Osteoblast (primary cell): ENCODE measurements around the gene LGR6. TPM values are rescaled to one million over a fixed set of nuclear protein-coding genes. Genes with fewer than 3 reads are reported as not detected.

Experiments
- DNase-seq: peaks from one replicate; pipeline ENCODE4 v3.0.0; 2011; ENCODE audit warnings: low spot score, mixed read lengths; ENCODE audit not compliant: insufficient read length; ENCODE audit errors: missing footprints
- H2AFZ ChIP-seq: 2 replicates; pipeline ENCODE4 v1.6.0; 2011; ENCODE audit warnings: mild to moderate bottlenecking, low read length
- H3K27ac ChIP-seq: 2 replicates; pipeline ENCODE4 v1.5.1; 2011; ENCODE audit warnings: mild to moderate bottlenecking, low read depth, low read length, moderate library complexity
- H3K27me3 ChIP-seq: 2 replicates; pipeline ENCODE4 v1.6.0; 2012; ENCODE audit warnings: mild to moderate bottlenecking, control low read depth, inconsistent platforms, low read length, moderate library complexity; ENCODE audit not compliant: insufficient read depth
- H3K36me3 ChIP-seq: 2 replicates; pipeline ENCODE4 v1.5.1; 2011; ENCODE audit warnings: mild to moderate bottlenecking, low read length, control low read depth, moderate library complexity; ENCODE audit not compliant: insufficient read depth
- H3K4me1 ChIP-seq: 2 replicates; pipeline ENCODE4 v1.5.1; 2011; ENCODE audit warnings: mild to moderate bottlenecking, low read length, control low read depth, moderate library complexity; ENCODE audit not compliant: insufficient read depth
- H3K4me2 ChIP-seq: 2 replicates; pipeline ENCODE4 v1.6.0; 2011; ENCODE audit warnings: mild to moderate bottlenecking, low read length; ENCODE audit not compliant: insufficient read depth
- H3K4me3 ChIP-seq: fragments of 200-600 bp; sonication (generic); 3 replicates; pipeline ENCODE4 v1.5.1; 2012; ENCODE audit warnings: mild to moderate bottlenecking, low read length, inconsistent platforms; ENCODE audit not compliant: insufficient read depth
- H3K79me2 ChIP-seq: 2 replicates; pipeline ENCODE4 v1.6.0; 2012; ENCODE audit warnings: mild to moderate bottlenecking, low read length, control low read depth, inconsistent platforms; ENCODE audit not compliant: insufficient read depth
- H3K9me3 ChIP-seq: 2 replicates; pipeline ENCODE4 v1.5.1; 2011; ENCODE audit warnings: low read depth, low read length, control low read depth
- H4K20me1 ChIP-seq: 2 replicates; pipeline ENCODE4 v1.6.0; 2012; ENCODE audit warnings: mild to moderate bottlenecking, low read length, control low read depth; ENCODE audit not compliant: insufficient read depth
- total RNA-seq: library from RNA; depleted of rRNA; stranded (reverse); fragments of >200 nt; gene quantifications from 2 replicates; pipeline ENCODE4 v1.2.3, GENCODE V29; 2012
- TF ChIP-seq, protein P1 (sequence below): IDR thresholded peaks from 2 replicates; pipeline ENCODE4 v1.5.1; 2011; ENCODE audit warnings: mild to moderate bottlenecking, low read depth, low read length, moderate library complexity; ENCODE audit errors: extremely low read depth

LGR6 gene
- total RNA-seq, 1 donor: not detected

DNA sequence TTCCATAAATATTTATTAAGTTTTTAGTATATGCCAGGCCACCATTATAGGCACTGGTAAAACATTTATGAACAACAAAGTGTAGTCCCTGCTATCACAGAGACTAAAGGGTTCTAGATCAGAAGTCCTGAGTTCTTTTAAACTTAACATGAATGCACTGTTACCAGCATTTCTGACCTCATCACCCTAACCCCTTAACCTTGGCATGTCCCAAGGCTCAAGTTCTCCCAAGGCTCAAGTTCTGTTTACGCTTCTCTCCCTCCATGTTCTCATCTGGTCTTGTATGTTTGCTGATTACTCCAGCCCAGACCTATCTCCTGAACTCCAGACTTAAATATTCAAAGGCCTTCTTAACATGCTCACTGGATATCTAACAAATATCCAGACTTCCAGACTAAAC lies 93.6 kb downstream of the LGR6 start:
- Histone ChIP-seq H3K9me3 (no peaks in the 10 kb centered on the region), H3K79me2 (no peaks in the 10 kb centered on the region), H3K27me3 (no peaks in the 10 kb centered on the region), H3K27ac (no peak overlapping the region), H3K4me1 (peaks cover 36% of the 10 kb centered on the region), H2AFZ (no peak overlapping the region), H3K36me3 (no peaks in the 10 kb centered on the region), H3K4me2 (no peak overlapping the region), H3K4me3 (no peak overlapping the region), H4K20me1 (no peaks in the 10 kb centered on the region)
- no peak for DNase-seq
- TF ChIP-seq, protein P1, sequence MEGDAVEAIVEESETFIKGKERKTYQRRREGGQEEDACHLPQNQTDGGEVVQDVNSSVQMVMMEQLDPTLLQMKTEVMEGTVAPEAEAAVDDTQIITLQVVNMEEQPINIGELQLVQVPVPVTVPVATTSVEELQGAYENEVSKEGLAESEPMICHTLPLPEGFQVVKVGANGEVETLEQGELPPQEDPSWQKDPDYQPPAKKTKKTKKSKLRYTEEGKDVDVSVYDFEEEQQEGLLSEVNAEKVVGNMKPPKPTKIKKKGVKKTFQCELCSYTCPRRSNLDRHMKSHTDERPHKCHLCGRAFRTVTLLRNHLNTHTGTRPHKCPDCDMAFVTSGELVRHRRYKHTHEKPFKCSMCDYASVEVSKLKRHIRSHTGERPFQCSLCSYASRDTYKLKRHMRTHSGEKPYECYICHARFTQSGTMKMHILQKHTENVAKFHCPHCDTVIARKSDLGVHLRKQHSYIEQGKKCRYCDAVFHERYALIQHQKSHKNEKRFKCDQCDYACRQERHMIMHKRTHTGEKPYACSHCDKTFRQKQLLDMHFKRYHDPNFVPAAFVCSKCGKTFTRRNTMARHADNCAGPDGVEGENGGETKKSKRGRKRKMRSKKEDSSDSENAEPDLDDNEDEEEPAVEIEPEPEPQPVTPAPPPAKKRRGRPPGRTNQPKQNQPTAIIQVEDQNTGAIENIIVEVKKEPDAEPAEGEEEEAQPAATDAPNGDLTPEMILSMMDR: no peak

DNA sequence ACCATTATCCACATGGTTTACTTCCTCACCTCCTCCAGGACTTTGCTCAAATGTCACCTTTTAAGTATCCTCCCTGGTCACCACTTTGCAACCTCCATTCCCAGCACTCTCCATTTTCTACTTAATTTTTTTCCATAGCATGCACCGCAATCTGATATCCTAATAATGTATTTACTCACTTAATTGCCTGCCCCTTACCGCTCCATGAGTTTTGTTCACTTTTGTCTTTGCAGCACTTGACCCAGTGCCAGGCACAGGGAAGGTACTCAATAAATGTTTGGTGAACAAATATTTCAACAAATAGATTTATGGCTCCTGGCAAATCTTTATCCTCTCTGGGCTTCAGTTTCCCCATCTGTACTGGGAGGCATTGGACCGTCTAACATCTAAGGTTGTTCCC lies 94.6 kb downstream of the LGR6 start:
- Histone ChIP-seq H3K79me2 (no peaks in the 10 kb centered on the region), H3K4me2 (no peak overlapping the region), H2AFZ (no peak overlapping the region), H3K36me3 (no peaks in the 10 kb centered on the region), H3K9me3 (no peaks in the 10 kb centered on the region), H3K4me1 (peaks cover 34% of the 10 kb centered on the region), H4K20me1 (no peaks in the 10 kb centered on the region), H3K27me3 (no peaks in the 10 kb centered on the region), H3K4me3 (no peak overlapping the region), H3K27ac (no peak overlapping the region)
- no peak for DNase-seq
- TF ChIP-seq, protein P1: no peak

DNA sequence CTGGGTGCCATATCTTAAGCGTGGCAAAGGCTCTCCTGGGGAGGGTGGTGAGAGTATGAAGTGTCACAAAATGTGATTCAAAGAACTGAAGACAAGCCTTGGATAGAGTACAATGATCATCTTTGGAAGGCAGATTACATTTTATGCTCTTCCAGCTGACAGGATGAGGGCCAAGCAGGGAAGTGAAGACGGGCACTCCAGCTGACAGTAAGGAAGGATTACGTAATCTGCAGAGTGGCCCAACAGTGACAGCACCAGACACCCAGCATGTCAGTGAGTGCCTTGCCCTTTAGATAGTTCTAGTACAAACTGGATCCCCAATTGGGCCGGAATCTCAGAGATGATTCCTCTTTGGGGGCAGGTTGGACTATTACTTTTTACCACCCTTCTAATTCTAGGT lies 95.4 kb downstream of the LGR6 start:
- Histone ChIP-seq H3K27ac (no peak overlapping the region), H3K9me3 (no peaks in the 10 kb centered on the region), H3K4me2 (no peak overlapping the region), H3K27me3 (no peaks in the 10 kb centered on the region), H2AFZ (no peak overlapping the region), H3K4me3 (no peak overlapping the region), H3K4me1 (peaks cover 26% of the 10 kb centered on the region), H3K79me2 (no peaks in the 10 kb centered on the region), H4K20me1 (no peaks in the 10 kb centered on the region), H3K36me3 (no peaks in the 10 kb centered on the region)
- DNase-seq: no peak
- TF ChIP-seq, protein P1: no peak

DNA sequence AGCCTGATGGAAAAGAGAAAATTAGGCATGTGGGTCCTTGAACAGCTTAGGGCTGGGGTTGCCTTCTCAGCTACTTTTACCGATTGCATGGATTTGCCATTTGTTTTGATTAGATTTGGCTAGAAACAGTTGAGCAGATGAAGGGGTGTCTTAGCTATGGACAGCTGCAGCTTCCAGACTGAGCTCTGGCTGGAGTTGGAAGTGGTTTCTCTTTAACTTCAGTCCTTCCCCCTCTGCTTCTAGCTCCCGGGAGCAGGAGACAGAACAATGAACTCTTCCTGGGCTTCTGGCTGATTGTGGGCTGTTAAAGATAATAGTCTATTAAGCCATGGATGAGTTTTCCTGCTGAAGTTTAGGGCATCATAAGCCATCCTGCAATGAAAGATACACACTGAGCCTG lies 97.4 kb downstream of the LGR6 start:
- Histone ChIP-seq H3K36me3 (no peaks in the 10 kb centered on the region), H3K9me3 (no peaks in the 10 kb centered on the region)
- no peak for DNase-seq

More for the DNA sequence above, 97.4 kb downstream of the LGR6 start:
- Histone ChIP-seq H2AFZ (no peak overlapping the region), H3K79me2 (no peaks in the 10 kb centered on the region), H4K20me1 (no peaks in the 10 kb centered on the region), H3K27ac (no peak overlapping the region), H3K27me3 (no peaks in the 10 kb centered on the region), H3K4me3 (no peak overlapping the region), H3K4me2 (no peak overlapping the region), H3K4me1 (peaks cover 22% of the 10 kb centered on the region)
- TF ChIP-seq, protein P1: no peak
